ENCODE data around the gene GAP43.

Gene GAP43

DNA sequence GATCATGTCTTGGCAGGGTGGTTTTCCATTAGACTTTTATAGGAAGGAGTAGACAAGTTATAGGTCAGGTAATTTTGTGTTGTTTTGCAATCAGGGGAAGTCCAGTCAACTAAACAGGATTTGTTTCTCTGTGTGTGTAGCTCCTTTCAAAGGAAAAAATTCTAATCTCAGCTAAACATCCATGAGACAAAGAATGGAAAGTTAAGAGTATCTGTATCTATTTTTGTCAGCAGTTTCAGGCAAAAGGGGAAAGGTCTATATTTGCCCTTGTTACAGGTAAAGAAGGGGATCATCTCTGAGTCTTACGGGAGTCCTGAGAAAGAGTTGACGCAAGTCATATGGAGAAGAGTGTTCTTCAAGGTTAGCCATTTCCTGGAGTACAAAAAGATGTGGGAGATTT is 79.3 kb downstream of the GAP43 start:
- TF ChIP-seq CTCF (IDR thresholded peaks at IDR 0.05; ENCODE audit: insufficient read depth, low read length, poor library complexity, severe bottlenecking), result no peak
- Histone ChIP-seq H3K4me3 (replicated peaks; ENCODE audit: low read depth, low read length) (no peak overlapping the region), H3K36me3 (ENCODE audit: control insufficient read depth, insufficient read depth, low read length) (no peaks in the 10 kb centered on the region), H3K27me3 (replicated peaks; ENCODE audit: control insufficient read depth, insufficient read depth, low read length) (no peaks in the 10 kb centered on the region)
- no peak for DNase-seq (ENCODE audit: extremely low read depth, insufficient read length)

DNA sequence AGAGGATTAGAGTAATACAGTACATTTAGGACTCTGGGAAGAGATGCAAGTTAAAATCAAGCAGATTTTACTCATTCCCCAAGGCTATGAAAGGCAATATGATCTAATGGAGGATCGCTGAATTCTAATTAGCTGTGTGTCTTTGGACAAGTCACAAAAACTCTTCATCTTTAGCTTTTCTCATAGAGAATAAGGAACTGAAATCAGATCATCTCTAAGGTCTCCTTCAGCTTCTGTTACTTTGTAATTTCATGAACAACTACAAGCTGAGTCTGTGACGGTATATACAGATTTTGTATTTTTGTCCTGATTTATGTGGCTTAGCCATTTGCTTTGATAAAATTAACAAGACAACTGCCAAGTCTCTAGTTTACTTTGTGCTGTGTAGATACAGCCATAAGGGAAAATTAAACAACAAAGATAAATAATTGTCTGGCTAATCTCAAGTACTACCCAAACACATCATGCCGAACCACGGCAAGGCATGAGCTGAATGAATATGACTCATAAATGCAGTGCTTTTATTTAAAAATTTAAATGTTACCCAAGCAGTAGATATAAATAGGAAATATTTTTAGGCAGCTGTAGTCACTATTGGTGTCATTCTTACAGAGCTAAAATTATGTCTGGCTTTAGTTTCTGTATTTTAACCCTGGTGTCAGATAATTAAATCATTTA is 81.5 kb downstream of the GAP43 start:
- peak; percentile 7 for DNase-seq (ENCODE audit: extremely low read depth, insufficient read length)
- TF ChIP-seq CTCF (IDR thresholded peaks at IDR 0.05; ENCODE audit: insufficient read depth, low read length, poor library complexity, severe bottlenecking), result no peak
- Histone ChIP-seq H3K27me3 (replicated peaks; ENCODE audit: control insufficient read depth, insufficient read depth, low read length) (no peaks in the 10 kb centered on the region), H3K36me3 (ENCODE audit: control insufficient read depth, insufficient read depth, low read length) (no peaks in the 10 kb centered on the region), H3K4me3 (replicated peaks; ENCODE audit: low read depth, low read length) (no peak overlapping the region)

GRCh38 chr3:115706311-115706829 is 83.1 kb downstream of the GAP43 start:
- H3K27me3 ChIP-seq (replicated peaks; ENCODE audit: control insufficient read depth, insufficient read depth, low read length), result no peaks in the 10 kb centered on the region
- no peak for DNase-seq (ENCODE audit: extremely low read depth, insufficient read length)
- no peak overlapping the region for H3K4me3 ChIP-seq (replicated peaks; ENCODE audit: low read depth, low read length)
- no peaks in the 10 kb centered on the region for H3K36me3 ChIP-seq (ENCODE audit: control insufficient read depth, insufficient read depth, low read length)
- no peak for TF ChIP-seq CTCF (IDR thresholded peaks at IDR 0.05; ENCODE audit: insufficient read depth, low read length, poor library complexity, severe bottlenecking)

DNA sequence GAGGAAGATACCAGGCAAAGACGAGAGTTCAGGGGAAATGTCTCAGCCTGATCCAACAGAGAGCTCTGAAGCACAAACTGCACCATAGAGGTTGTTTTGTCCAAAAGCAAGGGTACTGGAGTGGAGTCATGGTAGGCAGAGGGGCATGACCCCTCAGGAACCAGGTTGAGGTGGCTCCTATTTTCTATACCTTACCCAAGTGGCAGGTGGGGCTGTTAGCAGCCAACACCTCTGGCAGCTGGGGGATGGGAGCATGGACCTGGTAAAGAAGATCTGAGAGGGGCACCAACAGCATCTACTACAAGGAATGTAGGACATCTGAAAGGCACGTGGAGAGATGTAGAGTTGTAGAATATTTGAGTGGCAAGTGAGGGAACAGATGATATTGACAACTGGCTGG is 85.2 kb downstream of the GAP43 start:
- DNase-seq (ENCODE audit: extremely low read depth, insufficient read length), result no peak
- Histone ChIP-seq H3K4me3 (replicated peaks; ENCODE audit: low read depth, low read length) (no peak overlapping the region), H3K27me3 (replicated peaks; ENCODE audit: control insufficient read depth, insufficient read depth, low read length) (no peaks in the 10 kb centered on the region), H3K36me3 (ENCODE audit: control insufficient read depth, insufficient read depth, low read length) (no peaks in the 10 kb centered on the region)
- TF ChIP-seq CTCF (IDR thresholded peaks at IDR 0.05; ENCODE audit: insufficient read depth, low read length, poor library complexity, severe bottlenecking), result no peak

DNA sequence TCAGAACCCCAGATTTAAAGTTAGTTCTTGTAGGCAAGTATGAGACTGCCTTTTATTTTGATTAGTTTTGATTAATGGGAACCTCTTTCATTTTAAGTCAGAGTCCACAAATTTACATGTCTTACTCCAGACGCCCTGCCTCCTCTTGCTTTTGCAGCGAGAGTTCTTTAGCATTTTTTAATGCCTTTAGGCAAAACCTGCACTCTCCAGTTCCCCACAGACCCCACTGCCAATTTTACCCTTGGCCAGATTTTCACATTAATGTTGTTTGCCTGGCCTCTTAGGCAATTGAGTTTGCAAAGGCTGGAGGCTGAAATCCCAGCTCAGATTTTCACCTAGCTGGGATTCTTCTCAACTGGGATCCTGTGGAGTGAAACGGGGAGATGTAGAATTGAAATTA is 85.8 kb downstream of the GAP43 start:
- no peaks in the 10 kb centered on the region for H3K36me3 ChIP-seq (ENCODE audit: control insufficient read depth, insufficient read depth, low read length)
- H3K4me3 ChIP-seq (replicated peaks; ENCODE audit: low read depth, low read length), result no peak overlapping the region
- DNase-seq (ENCODE audit: extremely low read depth, insufficient read length), result no peak
- H3K27me3 ChIP-seq (replicated peaks; ENCODE audit: control insufficient read depth, insufficient read depth, low read length), result no peaks in the 10 kb centered on the region
- TF ChIP-seq CTCF (IDR thresholded peaks at IDR 0.05; ENCODE audit: insufficient read depth, low read length, poor library complexity, severe bottlenecking), result no peak

- DNase-seq (ENCODE audit: extremely low read depth, insufficient read length), result no peak
- Histone ChIP-seq H3K4me3 (replicated peaks; ENCODE audit: low read depth, low read length) (no peak overlapping the region), H3K27me3 (replicated peaks; ENCODE audit: control insufficient read depth, insufficient read depth, low read length) (no peaks in the 10 kb centered on the region), H3K36me3 (ENCODE audit: control insufficient read depth, insufficient read depth, low read length) (no peaks in the 10 kb centered on the region)
- no peak for TF ChIP-seq CTCF (IDR thresholded peaks at IDR 0.05; ENCODE audit: insufficient read depth, low read length, poor library complexity, severe bottlenecking)
Measured at GRCh38 chr3:115709931-115710330, 86.6 kb downstream of the GAP43 start.
